GM20431 (cell line): ENCODE measurements around the gene YTHDC2.

Experiments
- in situ Hi-C: fragments of 300-500 bp; cut with MseI, MboI; formaldehyde crosslinking; loops from one replicate; pipeline ENCODE4 v1.15.0; 2020; ENCODE audit warnings: low sequenced_read_pairs; ENCODE audit not compliant: unreplicated experiment

YTHDC2 gene

DNA sequence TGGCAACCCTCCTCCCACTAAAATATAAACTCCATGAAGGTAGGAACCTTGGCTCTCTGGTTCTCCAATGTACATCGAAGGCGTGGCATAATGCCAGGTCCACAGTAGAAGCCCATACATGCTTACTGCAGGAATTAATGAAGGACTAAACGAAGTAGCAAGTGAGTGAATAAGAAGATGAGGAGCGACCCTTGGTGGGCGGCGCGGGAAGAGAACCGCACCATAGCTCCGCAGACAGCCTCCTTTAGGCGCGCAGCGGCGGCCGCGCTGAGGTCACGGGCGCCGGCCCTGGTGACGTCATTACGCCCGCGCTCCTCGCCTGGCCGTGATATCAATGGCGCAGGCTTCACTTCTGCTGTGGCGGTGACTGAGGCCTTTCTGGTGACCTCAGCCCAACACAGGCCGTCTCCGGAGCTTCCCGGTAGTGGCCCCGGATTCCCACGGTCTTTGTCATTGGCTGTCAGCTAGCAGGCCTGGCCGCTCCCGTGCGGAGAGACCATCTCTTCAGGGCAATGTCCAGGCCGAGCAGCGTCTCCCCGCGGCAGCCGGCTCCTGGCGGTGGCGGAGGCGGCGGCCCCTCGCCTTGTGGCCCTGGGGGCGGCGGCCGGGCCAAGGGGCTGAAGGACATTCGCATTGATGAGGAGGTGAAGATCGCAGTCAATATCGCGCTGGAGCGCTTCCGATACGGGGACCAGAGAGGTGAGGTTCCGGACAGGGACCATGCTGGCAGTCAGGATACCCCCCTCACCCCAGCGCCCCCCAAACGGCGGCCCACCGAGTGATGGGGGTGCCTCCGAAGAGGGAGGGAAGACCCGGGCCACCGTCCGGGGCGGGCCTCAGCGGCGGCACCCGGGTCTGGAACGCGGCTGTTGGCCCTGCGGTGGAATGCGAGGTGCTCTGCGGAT lies at the start of gene YTHDC2:
Gene YTHDC2 (plus strand): TSS at position 311 of the 905 bp plus-strand sequence. CDS start 202 bp downstream, at position 513.
- in situ Hi-C loops = loop anchor here (25.0 kb wide), 1 partner anchor 526 kb away; the partner anchor contains the start of gene DCP2

DNA sequence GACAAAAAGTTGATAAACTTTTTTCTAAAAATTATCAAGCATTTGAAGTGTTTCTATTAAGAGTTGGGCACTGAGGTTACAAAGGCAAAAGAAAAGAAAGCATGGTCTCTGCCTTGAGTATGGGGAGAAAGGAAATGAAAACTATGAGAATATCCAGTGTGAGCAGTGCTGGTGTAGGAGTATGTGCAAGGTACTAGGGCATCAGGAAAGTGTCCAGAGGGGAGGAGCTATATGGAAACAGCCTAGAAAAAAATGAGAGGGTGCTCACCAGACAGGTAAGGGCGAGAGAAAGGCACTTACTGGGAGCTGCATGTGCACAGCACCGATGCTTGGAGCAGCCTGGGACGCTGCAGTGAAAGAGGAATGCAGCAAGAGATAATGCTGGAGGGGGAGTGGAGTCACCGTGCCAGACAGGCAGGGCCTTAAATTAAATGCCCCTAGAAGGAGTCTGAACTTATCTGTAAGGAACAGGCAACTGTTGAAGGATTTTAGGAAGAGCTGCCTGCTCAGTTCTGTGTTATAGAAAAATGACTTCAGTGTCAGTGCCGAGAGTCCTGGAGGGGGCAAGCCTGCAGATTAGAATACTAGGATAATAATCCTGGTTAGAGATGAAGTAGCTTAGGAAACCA lies 39.3 kb upstream of the YTHDC2 start:
- in situ Hi-C loops = no loop called here

- in situ Hi-C loops = no loop called here
Observed at GRCh38 chr5:113478691-113479090, 34.8 kb upstream of the YTHDC2 start.

DNA sequence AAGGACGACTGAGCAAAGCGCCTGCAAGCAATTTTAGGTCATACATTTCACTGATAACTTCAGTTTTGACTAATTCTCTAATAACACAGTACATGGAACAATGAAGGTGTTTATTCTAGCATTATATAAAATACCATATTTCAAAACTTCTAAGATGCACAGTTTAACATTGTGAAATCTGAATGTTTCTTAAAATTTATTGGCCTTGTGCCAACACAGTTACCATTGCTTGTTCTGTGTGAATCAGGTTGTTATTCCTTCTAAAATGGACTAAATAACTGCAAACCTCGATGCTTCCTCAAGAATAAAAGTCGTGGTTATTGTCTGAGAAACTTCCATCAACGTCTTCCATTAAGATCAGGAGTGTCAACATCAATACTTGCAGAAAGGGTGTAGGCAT lies 33.3 kb upstream of the YTHDC2 start:
- in situ Hi-C loops = no loop called here

- in situ Hi-C loops = no loop called here
Observed at GRCh38 chr5:113487416-113487780, 26.1 kb upstream of the YTHDC2 start.

DNA sequence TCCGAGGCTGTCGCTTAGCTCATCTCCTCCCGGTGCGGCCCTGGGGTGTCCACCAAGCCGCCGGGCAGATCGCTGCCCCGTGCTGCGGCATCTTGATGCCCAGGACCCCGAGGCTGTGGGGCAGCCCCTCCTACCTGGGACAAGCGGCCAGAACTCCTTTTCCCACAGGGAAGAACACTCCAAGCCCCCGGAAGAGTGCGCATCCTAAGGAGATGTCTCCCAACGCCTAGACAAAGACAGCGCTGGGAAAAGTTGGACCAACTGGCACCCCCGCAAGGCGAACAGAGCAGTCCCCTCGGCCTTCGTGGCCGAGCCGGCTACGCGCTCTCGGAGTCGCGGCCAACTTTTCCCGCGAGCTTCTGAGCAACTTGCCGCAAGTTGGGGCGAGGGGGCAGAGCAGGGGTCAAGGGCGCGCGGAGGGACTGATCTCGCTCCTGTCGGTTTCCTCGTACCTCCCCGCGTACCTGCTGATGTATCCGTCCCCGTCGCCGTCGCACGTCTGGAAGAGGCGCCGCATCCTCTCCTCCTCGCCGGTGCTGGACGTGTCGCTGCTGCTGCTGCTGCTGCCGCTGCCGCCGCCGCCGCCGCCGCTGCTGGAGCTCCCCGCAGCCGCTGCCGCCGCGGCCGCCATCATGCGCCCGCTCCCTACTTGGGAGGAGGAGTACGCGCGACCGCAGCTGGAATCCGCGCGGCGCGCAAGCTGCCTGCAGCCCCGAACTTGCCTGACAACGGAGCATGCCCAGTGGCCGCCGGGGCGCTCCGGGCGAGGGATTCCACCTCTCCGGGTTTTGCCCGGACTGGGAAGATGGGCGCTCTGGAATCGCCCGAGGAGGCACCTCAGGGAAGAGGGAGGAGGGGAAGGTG lies 25.5 kb upstream of the YTHDC2 start, which contains the start of gene MCC:
Gene MCC (minus strand): TSS at position 673 of the 864 bp plus-strand sequence.
- in situ Hi-C loops = no loop called here

- in situ Hi-C loops = no loop called here
Observed at GRCh38 chr5:113488645-113489184, 24.8 kb upstream of the YTHDC2 start.

DNA sequence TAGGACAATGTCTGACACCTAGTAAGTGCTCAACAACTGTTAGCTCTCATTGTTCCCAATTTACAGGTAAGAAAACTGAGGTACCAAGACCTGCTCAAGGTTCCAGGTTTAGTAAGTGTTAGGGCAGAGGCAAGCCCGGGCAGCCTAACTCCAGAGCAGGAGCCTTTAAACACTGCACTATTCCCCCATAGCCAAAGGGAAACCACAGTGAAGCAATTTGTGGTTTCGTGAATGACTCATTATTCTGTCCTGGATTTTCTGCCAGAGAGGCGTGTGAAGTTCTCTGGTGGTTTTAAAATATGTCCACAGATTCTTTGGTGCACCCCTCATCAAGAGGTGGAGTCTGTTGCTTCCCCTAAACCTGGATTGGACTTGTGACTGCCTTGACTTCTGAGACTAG lies 24.2 kb upstream of the YTHDC2 start:
- in situ Hi-C loops = no loop called here

DNA sequence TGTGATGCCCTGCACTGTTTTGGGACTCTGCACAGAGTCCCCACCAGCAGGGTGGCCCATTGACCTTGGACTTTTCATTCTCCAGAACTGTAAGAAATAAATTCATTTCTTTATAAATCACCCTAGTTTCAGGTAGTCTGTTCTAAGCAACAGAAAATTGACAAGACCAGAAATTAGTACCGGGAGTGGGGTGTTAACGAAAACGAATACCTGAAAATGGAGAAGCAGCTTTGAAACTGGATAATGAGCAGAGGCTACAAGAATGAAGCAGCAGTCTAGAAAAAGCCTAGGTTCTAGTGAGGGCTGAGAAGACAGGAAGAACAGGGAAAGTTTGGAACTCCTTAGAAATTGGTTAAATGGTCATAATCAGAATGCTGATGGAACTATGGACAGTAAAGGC lies 23.2 kb upstream of the YTHDC2 start:
- in situ Hi-C loops = no loop called here

GRCh38 chr5:113491022-113491421 lies 22.5 kb upstream of the YTHDC2 start:
- in situ Hi-C loops = no loop called here

- in situ Hi-C loops = no loop called here
Observed at GRCh38 chr5:113493446-113493845, 20.0 kb upstream of the YTHDC2 start.

DNA sequence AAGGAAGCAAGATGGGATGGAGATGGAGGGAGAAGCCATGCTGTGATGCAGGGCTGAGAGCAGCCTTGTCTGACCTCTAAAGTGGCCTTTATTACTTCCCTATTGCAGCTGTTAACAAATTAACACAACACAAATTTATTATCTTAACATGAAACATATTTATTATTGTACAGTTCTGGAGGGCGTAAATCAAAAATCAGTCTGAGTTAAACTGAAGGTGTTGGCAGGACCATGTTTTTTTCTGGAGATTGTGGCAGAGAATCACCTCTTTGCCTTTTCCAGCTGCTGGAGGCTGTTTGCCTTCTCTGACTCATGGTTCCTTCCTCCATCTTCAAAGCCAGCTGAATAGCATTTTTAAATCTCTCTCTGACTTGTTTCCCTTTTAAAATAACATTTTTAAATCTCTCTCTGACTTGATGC lies 18.1 kb upstream of the YTHDC2 start:
- in situ Hi-C loops = no loop called here

DNA sequence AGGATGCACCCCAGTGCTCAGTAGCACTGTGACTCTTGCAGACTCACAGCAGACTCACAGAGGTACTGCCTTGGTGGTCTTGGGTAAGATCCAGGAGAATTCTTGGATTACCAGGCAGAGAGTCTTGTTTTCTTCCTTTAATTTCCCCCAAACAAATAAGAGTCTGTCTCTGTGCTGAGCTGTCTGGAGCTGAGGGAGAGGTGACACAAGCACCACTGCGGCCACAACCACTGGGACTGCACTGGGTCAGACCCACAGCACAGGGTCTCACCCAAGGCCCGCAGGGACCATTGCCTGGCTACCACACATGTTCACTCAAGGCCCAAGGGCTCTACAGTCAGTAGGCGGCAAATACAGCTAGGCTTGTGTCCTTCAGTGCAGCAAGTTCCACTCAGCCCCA lies 11.4 kb upstream of the YTHDC2 start:
- in situ Hi-C loops = loop anchor here (25.0 kb wide), 1 partner anchor 515 kb away; the partner anchor contains the start of gene DCP2

DNA sequence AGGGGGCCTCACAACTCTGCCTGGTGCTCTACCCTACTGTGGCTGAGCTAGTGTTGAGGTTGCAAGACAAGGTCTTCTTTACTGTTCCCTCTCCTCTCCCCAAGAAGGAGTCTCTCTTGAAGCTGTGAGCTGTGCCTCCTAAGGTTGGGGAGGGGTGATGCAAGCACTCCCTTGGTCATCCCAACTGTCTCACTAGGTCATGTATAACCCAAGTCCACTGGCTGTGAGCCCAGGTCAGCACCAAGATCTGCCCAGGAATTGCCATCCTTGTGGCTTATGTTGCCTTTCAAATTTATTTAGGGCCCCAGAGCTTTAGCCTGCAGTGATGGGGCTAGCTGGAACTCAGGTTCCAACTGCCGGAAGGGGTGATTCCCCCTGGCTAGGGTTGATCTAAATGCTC lies 10.3 kb upstream of the YTHDC2 start:
- in situ Hi-C loops = loop anchor here (25.0 kb wide), 1 partner anchor 516 kb away; the partner anchor contains the start of gene DCP2

DNA sequence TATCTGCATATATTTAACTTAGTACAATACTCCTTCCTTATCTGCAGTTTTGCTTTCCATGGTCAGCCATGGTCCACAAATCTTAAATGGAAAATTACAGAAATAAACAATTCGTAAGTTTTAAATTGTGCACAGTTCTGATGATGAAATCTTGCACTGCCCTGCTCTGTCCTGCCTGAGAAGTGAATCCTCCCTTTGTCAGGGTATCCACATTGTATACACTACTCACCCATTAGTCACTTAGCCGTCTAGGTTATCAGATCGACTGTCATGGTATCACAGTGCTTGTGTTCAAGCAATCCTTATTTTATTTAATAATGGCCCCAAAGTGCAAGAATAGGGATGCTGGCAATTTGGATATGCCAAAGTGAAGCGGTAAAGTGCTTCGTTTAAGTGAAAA lies 8.3 kb upstream of the YTHDC2 start:
- in situ Hi-C loops = loop anchor here (25.0 kb wide), 1 partner anchor 518 kb away; the partner anchor contains the start of gene DCP2

DNA sequence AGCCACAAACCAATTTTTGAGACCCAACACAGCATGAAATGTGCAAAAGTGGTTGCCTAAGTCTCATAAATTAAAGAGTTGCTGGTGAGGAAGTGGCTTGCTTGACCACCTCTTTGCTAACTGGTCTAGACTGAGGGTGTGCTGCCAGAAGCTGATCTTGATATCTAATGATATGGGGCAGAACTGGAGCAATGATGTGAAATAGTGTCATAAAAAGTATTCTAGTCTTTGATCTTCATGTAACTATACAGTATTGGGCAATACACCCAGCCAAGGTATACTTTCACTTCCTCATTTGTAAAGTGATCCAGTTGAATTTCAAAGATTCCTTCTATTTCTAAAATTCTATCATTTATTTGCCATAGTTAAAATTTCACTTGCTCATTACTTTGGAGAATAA lies 5.9 kb upstream of the YTHDC2 start:
- in situ Hi-C loops = loop anchor here (25.0 kb wide), 1 partner anchor 520 kb away; the partner anchor contains the start of gene DCP2

- in situ Hi-C loops = loop anchor here (25.0 kb wide), 1 partner anchor 521 kb away; the partner anchor contains the start of gene DCP2
Observed at GRCh38 chr5:113508756-113509155, 4.7 kb upstream of the YTHDC2 start.

DNA sequence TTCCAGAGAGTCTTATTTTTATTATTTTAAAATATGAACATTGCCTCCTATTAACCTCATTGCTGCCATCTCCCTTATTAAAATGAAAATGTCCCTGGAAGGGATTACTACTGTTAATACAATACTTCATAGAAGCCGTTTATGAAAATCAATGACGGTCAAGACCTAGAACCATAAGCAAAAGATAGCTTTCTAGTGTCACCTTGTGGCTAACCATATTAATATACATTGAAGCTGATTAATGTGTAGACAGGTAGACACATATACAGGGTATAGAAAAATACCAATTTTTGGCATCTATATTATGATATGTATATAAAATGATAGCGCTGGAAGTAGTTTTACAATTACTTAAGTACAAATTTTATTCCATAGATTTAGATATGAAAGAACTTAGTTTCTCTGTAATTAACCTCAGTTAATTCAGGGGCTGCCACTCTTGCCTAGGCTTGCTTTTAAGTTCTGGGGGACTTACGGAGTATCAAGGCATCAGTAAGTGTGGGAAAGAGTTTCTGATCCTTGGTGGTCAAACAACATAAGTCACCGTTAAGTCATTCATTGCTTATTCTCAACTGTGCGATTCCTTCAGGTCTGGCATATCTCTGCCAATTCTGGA lies 2.5 kb upstream of the YTHDC2 start:
- in situ Hi-C loops = loop anchor here (25.0 kb wide), 1 partner anchor 524 kb away; the partner anchor contains the start of gene DCP2

- in situ Hi-C loops = loop anchor here (25.0 kb wide), 1 partner anchor 525 kb away; the partner anchor contains the start of gene DCP2
Observed at GRCh38 chr5:113512341-113512740, 1.2 kb upstream of the YTHDC2 start.
